ENCODE results near the gene PODNL1. TPM values are rescaled to one million over a fixed set of nuclear protein-coding genes. Genes with fewer than 3 reads are reported as not detected.

PODNL1 gene
- total and polyA plus RNA-seq, 2 of the 13 experiments (the other 11 are each of a cell fraction or from before 2014, with no cell fraction given): 0.18 TPM; not detected in 1

GRCh38 chr19:13905634-13906520, 32.3 kb downstream of the PODNL1 start, which contains the start of the genes BRME1 and CC2D1A (continued):
- TF ChIP-seq ZNF407 (CRISPR knock-in tag; IDR thresholded peaks at IDR 0.05; ENCODE audit: not compliant biosample characterization) (no peak), ZNF672 (CRISPR knock-in tag; IDR thresholded peaks at IDR 0.05) (no peak), SP140L (CRISPR knock-in tag; IDR thresholded peaks at IDR 0.05; ENCODE audit: borderline replicate concordance) (no peak), ARID3A (IDR thresholded peaks at IDR 0.05; ENCODE audit: low read depth, low read length) (no peak), NR2C2 (CRISPR knock-in tag; IDR thresholded peaks at IDR 0.05; ENCODE audit: borderline replicate concordance) (peak; percentile 65; the same call in 1 of the 2 replicates), MAX (IDR thresholded peaks at IDR 0.05) (peak; percentile 99), ZNF180 (CRISPR knock-in tag; IDR thresholded peaks at IDR 0.05; ENCODE audit: borderline replicate concordance, low read depth) (no peak), NFYC (CRISPR knock-in tag; IDR thresholded peaks at IDR 0.05) (peak; percentile 43; the same call in 1 of the 2 replicates), GABPB1 (CRISPR knock-in tag; IDR thresholded peaks at IDR 0.05) (peak; percentile 93), PHF21A (CRISPR knock-in tag; IDR thresholded peaks at IDR 0.05) (0 out of 2 replicates have a peak, but pooled peaks have one; percentile 14), ZNF354B (CRISPR knock-in tag; IDR thresholded peaks at IDR 0.05) (no peak), POLR2A (IDR thresholded peaks at IDR 0.05; ENCODE audit: insufficient read depth in 1 of 2, low read depth in 2 of 2, low read length in 2 of 2) (peak; percentile 59 to 69), ZNF660 (CRISPR knock-in tag; IDR thresholded peaks at IDR 0.05; ENCODE audit: borderline replicate concordance, low read depth) (no peak), PLSCR1 (CRISPR knock-in tag; IDR thresholded peaks at IDR 0.05; ENCODE audit: borderline replicate concordance) (no peak), ZNF558 (CRISPR knock-in tag; IDR thresholded peaks at IDR 0.05; ENCODE audit: borderline replicate concordance) (no peak; the same call in 1 of the 2 replicates), E2F1 (CRISPR knock-in tag; IDR thresholded peaks at IDR 0.05) (peak; percentile 99)
